Stomach (tissue), 9 donors: ENCODE data around the gene SH3BGRL. TPM values are rescaled to one million over a fixed set of nuclear protein-coding genes. Genes with fewer than 3 reads are reported as not detected.

ENCODE experiments used
- DNase-seq, 2 donors: peaks; one replicate each; pipeline versions ENCODE4 v3.0.0 to v3.0.0-alpha.2; 2013 to 2019
- H3K27ac ChIP-seq, 5 donors: fragments of 200-600 bp in 4 of 5; sonication (generic) in 4 of 5; one replicate each; pipeline ENCODE4 v1.5.1; 2013 to 2019; ENCODE audit warnings: mild to moderate bottlenecking in 1 of 5, moderate library complexity in 1 of 5
- H3K27me3 ChIP-seq, 3 donors: fragments of 200-600 bp; sonication (generic); one replicate each; pipeline ENCODE4 v1.5.1; 2017 to 2019; ENCODE audit warnings: mixed run types in 1 of 3
- H3K36me3 ChIP-seq, 4 donors: fragments of 200-600 bp; sonication (generic); 1 replicate in 3 of 4; 2 replicates in 1 of 4; pipeline ENCODE4 v1.5.1; 2016 to 2019
- H3K4me1 ChIP-seq, 4 donors: fragments of 200-600 bp; sonication (generic); one replicate each; pipeline ENCODE4 v1.5.1; 2016 to 2019
- H3K4me3 ChIP-seq, 4 donors: fragments of 200-600 bp; sonication (generic) in 3 of 4; one replicate each; pipeline ENCODE4 v1.5.1; 2016 to 2019; ENCODE audit warnings: mild to moderate bottlenecking in 1 of 4
- H3K9me3 ChIP-seq, 4 donors: fragments of 200-600 bp; sonication (generic); one replicate each; pipeline ENCODE4 v1.5.1; 2016 to 2019
- EP300 ChIP-seq: sonication (generic); formaldehyde crosslinking; IDR thresholded peaks from one replicate; pipeline ENCODE4 v1.6.1; 2017; ENCODE audit warnings: antibody characterized with exemption
- POLR2A ChIP-seq, 4 donors: fragments of 450-650 bp; IDR thresholded peaks; one replicate each; pipeline ENCODE4 v1.6.1; 2016; ENCODE audit warnings: antibody characterized with exemption in 4 of 4, control low read depth in 2 of 4, mild to moderate bottlenecking in 1 of 4, moderate library complexity in 1 of 4
- POLR2AphosphoS5 ChIP-seq, 3 donors: sonication (generic); formaldehyde crosslinking; IDR thresholded peaks; one replicate each; pipeline ENCODE4 v1.6.1; 2016; ENCODE audit warnings: antibody characterized with exemption in 3 of 3
- WGBS, 5 donors: extraction: QIAGEN DNeasy Blood & Tissue Kit in 3 of 5; methylation state at CpG; one replicate each; pipeline versions ENCODE4 v1.1.5 to v1.1.7; 2013 to 2018; 5-methylcytosine and 5-hydroxymethylcytosine counted together
- intact Hi-C: fragments of 100-400 bp; cut with DNase I; formaldehyde crosslinking; loops from one replicate; pipeline ENCODE4 v1.15.1; 2023; ENCODE audit warnings: low total_unique reads
- polyA plus RNA-seq, 3 donors: library from polyadenylated mRNA; stranded (reverse); fragments of 200-250 nt; gene quantifications; one replicate each; pipeline ENCODE4 v1.2.3, GENCODE V29; 2013
- total RNA-seq, 5 donors: library from RNA; depleted of rRNA; stranded (reverse); fragments of >200 nt; gene quantifications; one replicate each; pipeline versions ENCODE4 v1.1.0 to v1.2.3, GENCODE V29; 2014 to 2016
- TF ChIP-seq, protein P1 (sequence below), 7 experiments: fragments of 450-650 bp in 4 of 7; fragments of 200-600 bp in 3 of 7; sonication (generic) in 3 of 7; IDR thresholded peaks; one replicate each; pipeline ENCODE4 v1.5.1; 2016 to 2019; ENCODE audit warnings: antibody characterized with exemption in 7 of 7, control low read depth in 2 of 7, mild to moderate bottlenecking in 1 of 7
- donor health status: healthy with polysubstance abuse.
- donor health status: Bipolar disorder and iron deficiency.
- donor health status: healthy.

The SH3BGRL gene
- total and polyA plus RNA-seq, 8 donors = 37.1 to 379 (median 110) TPM

DNA sequence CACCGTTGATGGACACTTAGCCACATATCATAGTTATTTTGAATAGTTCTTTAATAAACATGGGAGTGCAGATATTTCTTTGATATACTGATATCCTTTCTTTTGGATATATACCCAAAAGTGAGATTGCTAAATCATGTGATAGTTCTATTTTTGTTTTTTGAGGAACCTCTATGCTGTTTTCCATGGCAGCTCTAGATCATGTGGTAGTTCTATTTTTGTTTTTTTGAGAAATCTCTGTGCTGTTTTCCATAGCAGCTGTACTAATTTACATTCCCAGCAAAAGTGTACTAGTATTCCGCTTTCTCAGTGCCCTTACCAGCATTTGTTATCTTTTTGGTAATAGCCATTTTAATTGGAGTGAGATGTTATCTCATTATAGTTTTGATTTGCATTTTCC lies 3.6 kb downstream of the SH3BGRL start:
- H3K36me3 ChIP-seq = no peaks in the 10 kb centered on the region
- peaks cover 0 to 10% (median 5%) of the 10 kb centered on the region in 4 donors for H3K4me1 ChIP-seq
- 67 to 92% (median 88%) methylated on average over 2 of the region's 2 CpGs for WGBS, 5 donors
- intact Hi-C loops = no loop called here
- TF ChIP-seq EP300 (no peak), POLR2AphosphoS5 (IDR thresholded peaks at IDR 0.05) (no peak), POLR2A (IDR thresholded peaks at IDR 0.05) (no peak)
- TF ChIP-seq, protein P1, sequence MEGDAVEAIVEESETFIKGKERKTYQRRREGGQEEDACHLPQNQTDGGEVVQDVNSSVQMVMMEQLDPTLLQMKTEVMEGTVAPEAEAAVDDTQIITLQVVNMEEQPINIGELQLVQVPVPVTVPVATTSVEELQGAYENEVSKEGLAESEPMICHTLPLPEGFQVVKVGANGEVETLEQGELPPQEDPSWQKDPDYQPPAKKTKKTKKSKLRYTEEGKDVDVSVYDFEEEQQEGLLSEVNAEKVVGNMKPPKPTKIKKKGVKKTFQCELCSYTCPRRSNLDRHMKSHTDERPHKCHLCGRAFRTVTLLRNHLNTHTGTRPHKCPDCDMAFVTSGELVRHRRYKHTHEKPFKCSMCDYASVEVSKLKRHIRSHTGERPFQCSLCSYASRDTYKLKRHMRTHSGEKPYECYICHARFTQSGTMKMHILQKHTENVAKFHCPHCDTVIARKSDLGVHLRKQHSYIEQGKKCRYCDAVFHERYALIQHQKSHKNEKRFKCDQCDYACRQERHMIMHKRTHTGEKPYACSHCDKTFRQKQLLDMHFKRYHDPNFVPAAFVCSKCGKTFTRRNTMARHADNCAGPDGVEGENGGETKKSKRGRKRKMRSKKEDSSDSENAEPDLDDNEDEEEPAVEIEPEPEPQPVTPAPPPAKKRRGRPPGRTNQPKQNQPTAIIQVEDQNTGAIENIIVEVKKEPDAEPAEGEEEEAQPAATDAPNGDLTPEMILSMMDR (IDR thresholded peaks at IDR 0.05) = no peak
- no peaks in the 10 kb centered on the region for H3K9me3 ChIP-seq
- no peak overlapping the region for H3K27ac ChIP-seq
- H3K4me3 ChIP-seq = no peak overlapping the region
- no peak for DNase-seq
- H3K27me3 ChIP-seq = no peaks in the 10 kb centered on the region

DNA sequence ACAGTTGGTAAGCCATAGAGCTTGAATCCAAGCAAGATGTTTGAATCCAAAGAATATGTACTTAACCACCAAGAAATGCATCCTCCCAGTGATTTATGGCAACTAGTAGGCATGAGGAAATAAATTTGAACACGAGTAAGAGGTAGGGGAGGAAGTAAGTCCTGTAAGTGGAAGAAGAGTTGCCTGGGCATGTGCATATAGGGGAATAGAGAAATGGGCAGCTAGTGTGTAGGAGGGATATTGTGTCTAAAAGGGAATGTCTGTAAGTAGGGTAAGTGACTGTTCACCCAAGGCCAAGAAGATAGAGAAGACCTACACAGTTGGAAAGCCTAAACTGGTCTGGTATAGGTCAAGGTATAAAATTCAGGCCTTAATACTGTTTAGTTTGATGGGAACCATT lies 4.6 kb downstream of the SH3BGRL start:
- intact Hi-C loops = no loop called here
- WGBS, 5 donors = 14 to 44% (median 32%) methylated on average over 1 of the region's 1 CpG

GRCh38 chrX:81208916-81209315 lies 7.0 kb downstream of the SH3BGRL start:
- H3K9me3 ChIP-seq = no peaks in the 10 kb centered on the region
- WGBS, 5 donors = 60 to 88% (median 76%) methylated on average over 7 to 8 of the region's 8 CpGs
- TF ChIP-seq POLR2AphosphoS5 (IDR thresholded peaks at IDR 0.05) (no peak), POLR2A (IDR thresholded peaks at IDR 0.05) (no peak), EP300 (no peak)
- TF ChIP-seq, protein P1 (IDR thresholded peaks at IDR 0.05) = no peak
- no peak overlapping the region for H3K4me3 ChIP-seq
- H3K36me3 ChIP-seq = no peaks in the 10 kb centered on the region
- intact Hi-C loops = no loop called here
- no peaks in the 10 kb centered on the region for H3K27me3 ChIP-seq
- DNase-seq = no peak
- H3K27ac ChIP-seq = no peak overlapping the region
- H3K4me1 ChIP-seq = peaks cover 0 to 9% (median 3%) of the 10 kb centered on the region in 4 donors

More for the DNA sequence above, 4.6 kb downstream of the SH3BGRL start:
- H3K27me3 ChIP-seq = no peaks in the 10 kb centered on the region
- TF ChIP-seq EP300 (no peak), POLR2AphosphoS5 (IDR thresholded peaks at IDR 0.05) (no peak), POLR2A (IDR thresholded peaks at IDR 0.05) (no peak)
- TF ChIP-seq, protein P1 (IDR thresholded peaks at IDR 0.05) = no peak
- DNase-seq = no peak
- no peaks in the 10 kb centered on the region for H3K9me3 ChIP-seq
- peaks cover 0 to 10% (median 5%) of the 10 kb centered on the region in 4 donors for H3K4me1 ChIP-seq
- no peak overlapping the region for H3K27ac ChIP-seq
- no peak overlapping the region for H3K4me3 ChIP-seq
- H3K36me3 ChIP-seq = no peaks in the 10 kb centered on the region

GRCh38 chrX:81215685-81216084 lies 13.8 kb downstream of the SH3BGRL start:
- 50 to 85% (median 70%) methylated on average over 1 of the region's 1 CpG for WGBS, 5 donors
- Histone ChIP-seq H3K27me3 (no peaks in the 10 kb centered on the region), H3K4me1 (peaks cover 0 to 7% (median 0%) of the 10 kb centered on the region in 4 donors), H3K36me3 (no peaks in the 10 kb centered on the region), H3K4me3 (no peak overlapping the region), H3K27ac (no peak overlapping the region), H3K9me3 (no peaks in the 10 kb centered on the region)
- DNase-seq = no peak
- no peak for TF ChIP-seq POLR2A (IDR thresholded peaks at IDR 0.05)
- TF ChIP-seq, protein P1 (IDR thresholded peaks at IDR 0.05) = no peak
- intact Hi-C loops = no loop called here
